Heart left ventricle (tissue), 16 donors: ENCODE results near the gene DENND6B. TPM values are rescaled to one million over a fixed set of nuclear protein-coding genes. Genes with fewer than 3 reads are reported as not detected.
A peak's percentile ranks its signal among the peaks of the same experiment; 100 is the strongest.

ENCODE experiments used
- ATAC-seq, 4 donors: fragments of 200-7000 bp; cut with Tn5 transposase; one replicate each; pipeline ENCODE4 v1.9.1; 2020 to 2022; ENCODE audit warnings: moderate library complexity in 4 of 4, mild to moderate bottlenecking in 3 of 4, moderate number of reproducible peaks in 1 of 4
- DNase-seq, 5 donors: peaks; one replicate each; pipeline ENCODE4 v3.0.0-alpha.2; 2020
- H3K27ac ChIP-seq, 12 donors: fragments of 200-600 bp; sonication (generic) in 4 of 12; one replicate each; pipeline versions ENCODE4 v1.5.0 to v1.8.0; 2016 to 2022; ENCODE audit warnings: mild to moderate bottlenecking in 2 of 12
- H3K27me3 ChIP-seq, 9 donors: fragments of 200-600 bp; sonication (generic) in 2 of 9; one replicate each; pipeline versions ENCODE4 v1.5.1 to v1.8.0; 2016 to 2022; ENCODE audit warnings: mild to moderate bottlenecking in 3 of 9
- H3K36me3 ChIP-seq, 9 donors: fragments of 200-600 bp; sonication (generic) in 2 of 9; one replicate each; pipeline versions ENCODE4 v1.5.0 to v1.8.0; 2018 to 2022; ENCODE audit warnings: mild to moderate bottlenecking in 2 of 9
- H3K4me1 ChIP-seq, 12 donors: fragments of 200-600 bp; sonication (generic) in 4 of 12; one replicate each; pipeline versions ENCODE4 v1.5.0 to v1.8.0; 2016 to 2022; ENCODE audit warnings: mild to moderate bottlenecking in 3 of 12
- H3K4me3 ChIP-seq, 12 donors: fragments of 200-600 bp; sonication (generic) in 4 of 12; one replicate each; pipeline versions ENCODE4 v1.5.0 to v1.8.0; 2017 to 2022; ENCODE audit warnings: mild to moderate bottlenecking in 9 of 12, moderate library complexity in 4 of 12
- H3K9me3 ChIP-seq, 12 donors: fragments of 200-600 bp; sonication (generic) in 4 of 12; one replicate each; pipeline versions ENCODE4 v1.5.0 to v1.8.0; 2016 to 2022; ENCODE audit warnings: mild to moderate bottlenecking in 1 of 12
- CTCF ChIP-seq, 12 donors: fragments of 200-600 bp; sonication (generic) in 4 of 12; IDR thresholded peaks; one replicate each; pipeline versions ENCODE4 v1.5.0 to v1.8.0; 2018 to 2022; ENCODE audit warnings: antibody characterized with exemption in 12 of 12, mild to moderate bottlenecking in 5 of 12
- POLR2A ChIP-seq, 2 donors: fragments of 450-650 bp; IDR thresholded peaks; one replicate each; pipeline ENCODE4 v1.6.1; 2017; ENCODE audit warnings: antibody characterized with exemption in 2 of 2, mild to moderate bottlenecking in 2 of 2, moderate library complexity in 2 of 2
- WGBS, 4 donors: extraction: QIAGEN DNeasy Blood & Tissue Kit in 2 of 4; methylation state at CpG; one replicate each; pipeline versions ENCODE4 v1.1.5 to v1.1.7; 2013 to 2018; 5-methylcytosine and 5-hydroxymethylcytosine counted together
- intact Hi-C, 10 donors: fragments of 100-400 bp; cut with DNase I; formaldehyde crosslinking; loops; one replicate each; pipeline versions ENCODE4 v1.11.1 to v1.14.2; 2022
- polyA plus RNA-seq, 2 donors: library from polyadenylated mRNA; stranded (reverse); fragments of 200-250 nt; gene quantifications; one replicate each; pipeline ENCODE4 v1.2.3, GENCODE V29; 2013
- total RNA-seq, 9 donors: library from RNA; depleted of rRNA in 2 of 9; stranded (reverse); fragments of >200 nt in 2 of 9; fragmentation: NEBNext Ultra II Directional in 3 of 9; extraction: Animal tissue kit (Norgen Biotek cat#: 25700) in 3 of 9; gene quantifications; one replicate each; pipeline versions ENCODE4 v1.1.0 to v1.2.4, GENCODE V29; 2016 to 2023
- donor health status: ischemic (EF 13 %, LVEDD 7.1; RV severe dilation, severe dysfunction).
- donor health status: healthy with polysubstance abuse.
- donor health status: DM: no; HTN: yes; CAD: no.
- donor health status: DM: no; HTN: no; CAD: no.
- donor health status: ischemic (EF 25% LVEDD 6.9; RV normal size, moderate dysfunction).
- donor health status: ischemic (EF 25% LVEDD 5.7; RV mildly dilated, moderate dysfunction).
- donor health status: healthy.
- donor health status: DM: yes; HTN: yes; CAD: no.
- donor health status: ischemic (EF 35%, LVEDD 5.7; RV mildly dilated, moderate dysfunction).
- donor health status: nonischemic (EF 11% LVEDD 7.7; RV severe dilation, severe dysfunction).
- donor health status: DM: yes; HTN: yes; CAD: no.
- donor health status: PGD.
- donor health status: ischemic (EF 29% LVEDD 5.4; RV normal size, mild dysfunction).
- donor health status: nonischemic (EF 23%, LVEDD 6.1; RV moderate dilation, normal function).

DENND6B gene
- total and polyA plus RNA-seq, 11 donors, result 1.0 to 3.2 (median 1.5) TPM

- no peak for TF ChIP-seq CTCF (IDR thresholded peaks at IDR 0.05)
- no peak for TF ChIP-seq POLR2A (IDR thresholded peaks at IDR 0.05)
- no peak for ATAC-seq
- peaks cover 0 to 13% (median 0%) of the 10 kb centered on the region in 9 donors for H3K27me3 ChIP-seq
- intact Hi-C loops, result loop anchor here in 2 of 10 donors (10.0 kb wide), 1 partner anchor 245 kb away; the partner anchor contains the start of genes LMF2 (in 2 of the 2) and NCAPH2 (in 2 of the 2)
- DNase-seq, result no peak
- H3K4me1 ChIP-seq, result peaks cover 5 to 51% (median 16%) of the 10 kb centered on the region in 12 donors
- H3K27ac ChIP-seq, result peak overlapping the region in 5 of 12 donors; percentile 21 to 62 (median 47)
- peaks cover 0 to 11% (median 0%) of the 10 kb centered on the region in 9 donors for H3K36me3 ChIP-seq
- no peaks in the 10 kb centered on the region for H3K9me3 ChIP-seq
- WGBS, 4 donors, result 95 to 96% (median 96%) methylated on average over 15 of the region's 15 CpGs
- H3K4me3 ChIP-seq, result no peak overlapping the region
Measured at GRCh38 chr22:50259302-50259701, 67.5 kb downstream of the DENND6B start.

Other genes with a start within 250 kb of the DENND6B start
- gene MLC1, start 241.6 kb downstream of the DENND6B start, total RNA-seq, result under 1 TPM in 4 of 9 donors, not detected in 5; 0.07 to 0.80 (median 0.30) TPM
- under 1 TPM; 0.03 to 0.19 TPM for gene MLC1, start 241.6 kb downstream of the DENND6B start, polyA plus RNA-seq
- under 1 TPM in 3 of 9 donors, not detected in 6; 0.09 to 0.63 (median 0.13) TPM for gene MOV10L1, start 237.0 kb downstream of the DENND6B start, total RNA-seq
- under 1 TPM; 0.06 to 0.27 TPM for gene MOV10L1, start 237.0 kb downstream of the DENND6B start, polyA plus RNA-seq
- under 1 TPM in 5 of 9 donors, not detected in 4; 0.08 to 0.77 (median 0.56) TPM for gene PANX2, start 156.3 kb downstream of the DENND6B start, total RNA-seq
- under 1 TPM in 1 of 2 donors, not detected in 1; 0.08 TPM for gene PANX2, start 156.3 kb downstream of the DENND6B start, polyA plus RNA-seq
- 10 to 100 TPM; 14.3 to 28.1 (median 17.5) TPM for gene TRABD, start 141.1 kb downstream of the DENND6B start, total RNA-seq
- gene TRABD, start 141.1 kb downstream of the DENND6B start, polyA plus RNA-seq, result 10 to 100 TPM; 25.8 to 32.9 TPM
- gene SELENOO, start 126.0 kb downstream of the DENND6B start, total RNA-seq, result 10 to 100 TPM; 10.4 to 23.8 (median 12.8) TPM
- gene SELENOO, start 126.0 kb downstream of the DENND6B start, polyA plus RNA-seq, result 10 to 100 TPM; 16.0 to 20.4 TPM
- 10 to 100 TPM; 14.1 to 28.8 (median 18.1) TPM for gene TUBGCP6, start 82.0 kb downstream of the DENND6B start, total RNA-seq
- gene TUBGCP6, start 82.0 kb downstream of the DENND6B start, polyA plus RNA-seq, result 10 to 100 TPM; 11.6 to 17.7 TPM
- 10 to 100 TPM in 6 of 9 donors, 1 to 10 TPM in 3; 6.8 to 22.4 (median 10.9) TPM for gene HDAC10, start 75.7 kb downstream of the DENND6B start, total RNA-seq
- 1 to 10 TPM; 6.2 to 10.0 TPM for gene HDAC10, start 75.7 kb downstream of the DENND6B start, polyA plus RNA-seq
- 10 to 100 TPM; 12.2 to 18.0 (median 15.5) TPM for gene MAPK12, start 65.3 kb downstream of the DENND6B start, total RNA-seq
- 10 to 100 TPM; 11.6 to 17.9 TPM for gene MAPK12, start 65.3 kb downstream of the DENND6B start, polyA plus RNA-seq
- 10 to 100 TPM in 1 of 9 donors, 1 to 10 TPM in 8; 5.0 to 12.1 (median 7.0) TPM for gene MAPK11, start 56.6 kb downstream of the DENND6B start, total RNA-seq
- 1 to 10 TPM; 7.8 to 9.9 TPM for gene MAPK11, start 56.6 kb downstream of the DENND6B start, polyA plus RNA-seq
- gene PLXNB2, start 19.4 kb downstream of the DENND6B start, total RNA-seq, result 100 to 1,000 TPM in 2 of 9 donors, 10 to 100 TPM in 7; 44.4 to 139 (median 57.9) TPM
- gene PLXNB2, start 19.4 kb downstream of the DENND6B start, polyA plus RNA-seq, result 10 to 100 TPM; 35.1 to 40.3 TPM
- gene PPP6R2, start 16.3 kb upstream of the DENND6B start, total RNA-seq, result 10 to 100 TPM; 31.6 to 68.1 (median 41.5) TPM
- 10 to 100 TPM; 29.6 to 42.4 TPM for gene PPP6R2, start 16.3 kb upstream of the DENND6B start, polyA plus RNA-seq
- gene SBF1, start 148.0 kb upstream of the DENND6B start, total RNA-seq, result 10 to 100 TPM; 44.9 to 91.8 (median 63.2) TPM
- gene SBF1, start 148.0 kb upstream of the DENND6B start, polyA plus RNA-seq, result 10 to 100 TPM; 38.2 to 63.8 TPM
- under 1 TPM in 3 of 9 donors, not detected in 6; 0.04 to 0.67 (median 0.19) TPM for gene ADM2, start 154.5 kb upstream of the DENND6B start, total RNA-seq
- gene ADM2, start 154.5 kb upstream of the DENND6B start, polyA plus RNA-seq, result under 1 TPM in 1 of 2 donors, not detected in 1; 0.22 TPM
- gene MIOX, start 159.8 kb upstream of the DENND6B start, total RNA-seq, result not detected
- not detected for gene MIOX, start 159.8 kb upstream of the DENND6B start, polyA plus RNA-seq
- gene LMF2, start 180.7 kb upstream of the DENND6B start, total RNA-seq, result 10 to 100 TPM; 20.9 to 46.5 (median 32.1) TPM
- 10 to 100 TPM; 22.6 to 34.8 TPM for gene LMF2, start 180.7 kb upstream of the DENND6B start, polyA plus RNA-seq
- gene NCAPH2, start 181.2 kb upstream of the DENND6B start, total RNA-seq, result 10 to 100 TPM; 24.7 to 34.5 (median 27.9) TPM
- 10 to 100 TPM; 33.9 to 43.3 TPM for gene NCAPH2, start 181.2 kb upstream of the DENND6B start, polyA plus RNA-seq
- gene SCO2, start 198.6 kb upstream of the DENND6B start, total RNA-seq, result 1 to 10 TPM in 2 of 9 donors, under 1 TPM in 2, not detected in 5; 0.67 to 2.6 (median 0.94) TPM
- 1 to 10 TPM in 1 of 2 donors, not detected in 1; 2.0 TPM for gene SCO2, start 198.6 kb upstream of the DENND6B start, polyA plus RNA-seq
- 100 to 1,000 TPM in 1 of 9 donors, 10 to 100 TPM in 6, 1 to 10 TPM in 2; 8.3 to 198 (median 21.7) TPM for gene TYMP, start 203.0 kb upstream of the DENND6B start, total RNA-seq
- 10 to 100 TPM; 11.8 to 45.1 TPM for gene TYMP, start 203.0 kb upstream of the DENND6B start, polyA plus RNA-seq
- 1 to 10 TPM in 1 of 9 donors, under 1 TPM in 3, not detected in 5; 0.08 to 1.3 (median 0.14) TPM for gene KLHDC7B, start 218.9 kb upstream of the DENND6B start, total RNA-seq
- under 1 TPM in 1 of 2 donors, not detected in 1; 0.08 TPM for gene KLHDC7B, start 218.9 kb upstream of the DENND6B start, polyA plus RNA-seq
- gene SYCE3, start 235.9 kb upstream of the DENND6B start, total RNA-seq, result not detected
- gene SYCE3, start 235.9 kb upstream of the DENND6B start, polyA plus RNA-seq, result not detected